Hindlimb muscle (tissue), 1 donor: ENCODE data around the gene CAMKK2. TPM values are rescaled to one million over a fixed set of nuclear protein-coding genes. Genes with fewer than 3 reads are reported as not detected.
A peak's percentile ranks its signal among the peaks of the same experiment; 100 is the strongest.
"Not testable (repeated sequence)": the region's sequence is repeated elsewhere in the genome, so short reads cannot be mapped to it uniquely, and the experiment has no call there.

Source experiments
- DNase-seq: peaks from one replicate; pipeline ENCODE4 v3.0.0-alpha.2; 2013
- polyA plus RNA-seq: library from polyadenylated mRNA; unstranded; fragments of 120-200 nt; gene quantifications from one replicate; pipeline ENCODE4 v1.2.1, GENCODE V29; 2013; ENCODE audit not compliant: insufficient read length

Gene CAMKK2
- polyA plus RNA-seq, 1 donor, result 20.7 TPM

- DNase-seq, result no peak
Observed at GRCh38 chr12:121222847-121223246, 73.7 kb downstream of the CAMKK2 start.

DNA sequence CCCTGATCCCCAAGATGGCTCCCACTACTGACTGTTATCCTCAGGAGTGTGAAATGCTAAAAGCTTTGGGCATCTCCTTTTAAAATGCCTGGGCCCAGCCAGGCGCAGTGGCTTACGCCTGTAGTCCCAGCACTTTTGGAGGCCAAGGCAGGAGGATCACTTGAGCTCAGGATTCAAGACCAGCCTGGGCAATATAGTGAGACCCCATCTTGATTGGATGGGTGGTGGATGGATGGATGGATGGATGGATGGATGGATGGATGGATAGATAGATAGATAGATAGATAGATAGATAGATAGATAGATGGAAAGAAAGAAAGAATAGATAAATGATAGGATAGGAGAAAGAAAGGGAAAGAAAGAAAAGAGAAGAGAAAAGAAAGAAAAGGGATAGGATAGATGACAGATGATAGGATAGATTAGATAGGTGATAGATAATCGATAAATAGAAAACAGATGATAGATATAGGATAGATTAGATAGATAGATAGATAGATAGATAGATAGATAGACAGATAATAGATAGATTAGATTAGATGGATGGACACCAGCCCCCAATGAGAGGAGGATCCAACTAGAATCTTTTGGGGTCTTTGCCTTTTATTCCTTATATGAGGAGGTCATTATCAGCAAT lies 77.0 kb downstream of the CAMKK2 start:
- no peak for DNase-seq

GRCh38 chr12:121218588-121219352 lies 77.7 kb downstream of the CAMKK2 start:
- no peak for DNase-seq

DNA sequence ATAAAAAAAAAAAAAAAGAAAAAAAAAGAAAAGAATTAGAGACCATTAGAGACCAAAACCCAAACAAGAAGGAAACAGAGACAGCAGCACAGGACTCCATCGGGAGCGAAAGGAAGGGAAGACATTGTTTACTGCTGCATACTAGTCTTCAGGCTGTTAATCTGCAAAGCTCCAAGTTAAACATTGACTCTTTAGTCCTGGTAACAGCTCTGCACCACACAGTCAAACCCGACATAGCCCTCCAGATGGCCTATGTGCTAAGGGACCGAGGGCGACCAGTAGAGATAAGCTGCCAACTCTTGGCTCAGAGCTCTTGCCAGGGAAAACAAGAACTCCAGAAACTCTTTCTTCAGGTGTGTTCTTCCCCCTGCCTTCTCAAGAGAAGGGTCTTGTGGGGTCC lies 78.7 kb downstream of the CAMKK2 start:
- DNase-seq, result no peak

- DNase-seq, result no peak
Observed at GRCh38 chr12:121217063-121217462, 79.4 kb downstream of the CAMKK2 start.

GRCh38 chr12:121216102-121216501 lies 80.4 kb downstream of the CAMKK2 start:
- no peak for DNase-seq

GRCh38 chr12:121214855-121215745 lies 81.4 kb downstream of the CAMKK2 start:
- no peak for DNase-seq

DNA sequence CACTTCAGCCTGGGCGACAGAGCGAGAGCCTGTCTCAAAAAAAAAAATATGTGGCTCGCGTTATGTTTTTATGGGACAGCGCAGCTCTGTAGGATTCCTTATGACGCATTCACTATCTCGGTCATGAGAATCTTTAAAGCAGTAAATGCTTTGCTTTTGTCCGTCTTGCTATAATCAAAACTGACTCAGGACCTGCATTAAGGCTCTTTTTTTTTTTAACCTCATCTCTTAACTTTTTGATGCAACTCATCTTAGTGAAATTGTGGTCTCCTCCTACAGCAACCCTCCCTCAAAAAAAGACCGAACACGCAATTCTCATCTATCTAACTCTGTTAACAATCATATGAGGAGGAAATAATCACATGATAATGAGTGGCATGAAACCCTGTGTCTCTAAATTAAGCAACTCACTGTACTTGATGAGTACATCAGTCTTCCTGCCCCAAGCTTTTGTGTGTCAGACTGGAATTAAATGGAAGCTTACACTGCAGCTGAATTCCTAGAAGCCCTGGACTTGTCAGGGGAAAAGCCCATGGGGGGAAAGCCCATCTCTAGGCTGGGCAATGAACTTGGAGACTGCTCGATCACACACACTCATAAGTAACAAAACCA lies 82.2 kb downstream of the CAMKK2 start:
- no peak for DNase-seq

- DNase-seq, result no peak
Observed at GRCh38 chr12:121212875-121213274, 83.6 kb downstream of the CAMKK2 start.

DNA sequence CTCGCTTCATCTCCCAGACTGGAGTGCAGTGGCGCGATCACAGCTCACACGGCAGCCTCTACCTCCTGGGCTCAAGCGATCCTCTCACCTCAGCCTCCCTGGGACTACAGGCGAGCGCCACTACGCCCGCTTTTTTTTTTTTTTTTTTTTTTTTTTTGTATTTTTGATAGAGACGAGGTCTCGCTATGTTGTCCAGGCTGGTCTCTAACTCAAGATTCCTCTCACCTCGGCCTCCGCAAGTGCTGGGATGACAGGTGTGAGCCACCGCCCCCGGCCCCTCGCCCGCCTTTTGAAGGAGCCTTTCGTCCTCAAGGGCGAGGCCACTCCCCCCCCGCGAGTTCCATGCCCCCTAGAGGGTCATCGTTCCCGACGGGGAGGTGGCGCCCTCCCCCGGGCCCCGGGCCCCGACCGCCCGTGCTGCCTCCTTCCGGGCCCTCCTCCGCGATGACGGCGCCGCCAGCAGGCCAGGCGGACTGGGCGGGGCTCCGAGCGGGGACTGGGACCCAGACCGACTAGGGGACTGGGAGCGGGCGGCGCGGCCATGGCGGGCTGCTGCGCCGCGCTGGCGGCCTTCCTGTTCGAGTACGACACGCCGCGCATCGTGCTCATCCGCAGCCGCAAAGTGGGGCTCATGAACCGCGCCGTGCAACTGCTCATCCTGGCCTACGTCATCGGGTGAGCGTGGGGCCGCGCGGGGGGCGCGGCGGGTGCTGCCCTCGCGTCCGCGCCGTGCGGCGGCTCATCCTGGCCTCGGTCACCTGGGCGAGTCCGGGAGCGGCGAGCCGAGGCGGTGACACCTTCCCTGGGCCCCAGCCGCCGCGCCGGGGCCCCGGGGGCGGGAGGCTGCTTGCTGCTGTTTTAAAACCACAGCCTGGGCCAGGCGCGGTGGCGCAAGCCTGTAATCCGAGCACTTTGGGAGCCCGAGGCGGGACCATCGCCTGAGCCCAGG lies 86.6 kb downstream of the CAMKK2 start, which contains the start of gene P2RX4:
Gene P2RX4 (plus strand): TSS at position 506 of the 949 bp plus-strand sequence. CDS start 36 bp downstream, at position 542.
- peak; percentile 89 for DNase-seq

GRCh38 chr12:121209221-121209620 lies 87.3 kb downstream of the CAMKK2 start:
- no peak for DNase-seq

DNA sequence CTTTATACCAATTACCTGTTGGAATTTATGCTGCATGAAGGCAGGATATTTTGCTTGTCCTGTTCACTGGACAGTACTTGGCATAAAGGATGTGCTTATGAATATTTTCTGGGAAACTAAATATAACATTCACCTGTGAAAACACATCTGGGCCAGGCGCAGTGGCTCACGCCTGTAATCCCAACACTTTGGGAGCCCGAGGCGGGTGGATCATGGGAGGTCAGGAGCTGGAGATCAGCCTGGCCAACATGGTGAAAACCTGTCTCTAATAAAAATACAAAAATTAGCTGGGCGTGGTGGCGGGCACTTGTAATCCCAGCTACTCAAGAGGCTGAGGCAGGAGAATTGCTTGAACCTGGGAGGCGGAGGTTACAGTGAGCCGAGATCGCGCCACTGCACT lies 87.9 kb downstream of the CAMKK2 start:
- DNase-seq, result not testable (repeated sequence)

GRCh38 chr12:121205491-121205890 lies 91.0 kb downstream of the CAMKK2 start:
- no peak for DNase-seq

GRCh38 chr12:121203482-121203881 lies 93.0 kb downstream of the CAMKK2 start:
- DNase-seq, result no peak

- DNase-seq, result no peak
Observed at GRCh38 chr12:121202407-121203355, 93.8 kb downstream of the CAMKK2 start.

DNA sequence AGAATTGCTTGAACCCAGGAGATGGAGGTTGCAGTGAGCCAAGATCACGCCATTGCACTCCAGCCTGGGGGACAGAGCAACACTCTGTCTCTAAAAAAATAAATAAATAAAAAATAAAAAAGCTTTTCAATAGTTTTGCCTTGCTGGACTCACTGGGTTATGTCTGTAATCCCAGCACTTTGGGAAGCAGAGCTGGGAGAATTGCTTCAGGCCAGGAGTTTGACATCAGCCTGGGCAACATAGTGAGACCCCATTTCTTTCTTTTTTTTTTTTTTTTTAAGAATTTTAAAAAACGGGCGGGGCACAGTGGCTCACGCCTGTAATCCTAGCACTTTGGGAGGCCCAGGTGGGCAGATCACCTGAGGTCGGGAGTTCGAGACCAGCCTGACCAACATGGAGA lies 95.4 kb downstream of the CAMKK2 start:
- DNase-seq, result not testable (repeated sequence)

DNA sequence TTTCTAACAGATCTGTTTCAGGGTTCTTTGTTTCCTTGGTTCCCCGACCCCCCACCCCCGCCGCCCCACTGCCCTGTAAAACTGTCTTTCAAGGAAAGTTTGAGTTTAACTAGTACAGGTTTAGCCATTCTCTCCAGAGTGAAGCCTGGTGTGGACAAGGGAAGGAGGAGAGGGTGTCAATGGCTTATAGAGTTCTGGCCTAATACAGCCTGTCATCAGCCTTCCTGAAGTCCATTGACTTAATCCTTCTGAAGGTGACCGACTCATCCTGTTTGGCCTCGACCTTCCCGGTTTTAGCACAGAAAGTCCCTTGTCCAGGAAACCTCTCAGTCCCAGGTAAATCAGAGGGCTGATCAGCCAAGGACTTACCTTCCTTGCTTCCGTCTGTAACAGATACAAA lies 97.6 kb downstream of the CAMKK2 start:
- no peak for DNase-seq

- DNase-seq, result no peak
Observed at GRCh38 chr12:121196902-121197301, 99.6 kb downstream of the CAMKK2 start.

GRCh38 chr12:121191151-121191550 lies 105.4 kb downstream of the CAMKK2 start:
- DNase-seq, result no peak

GRCh38 chr12:121190523-121191031 lies 105.9 kb downstream of the CAMKK2 start:
- no peak for DNase-seq
